Measurements from ENCODE around the gene TRIM66. TPM values are rescaled to one million over a fixed set of nuclear protein-coding genes. Genes with fewer than 3 reads are reported as not detected.
A peak's percentile ranks its signal among the peaks of the same experiment; 100 is the strongest.

TRIM66 gene
- total and polyA plus RNA-seq, 2 experiments from 2014 or later: 1.4 to 4.7 TPM

GRCh38 chr11:8683115-8683807, 796 bp upstream of the TRIM66 start:
- Histone ChIP-seq H3K4me3 (peak overlapping the region; percentile 89), H3K27me3 (no peaks in the 10 kb centered on the region), H3K79me2 (peaks cover 36% of the 10 kb centered on the region), H3K9me2 (replicated peaks; ENCODE audit: insufficient read depth) (no peaks in the 10 kb centered on the region), H3K27ac (peak overlapping the region; percentile 98), H3K36me3 (replicated peaks; ENCODE audit: insufficient read depth, low read depth) (no peaks in the 10 kb centered on the region), H3K9me3 (ENCODE audit: low read depth) (no peaks in the 10 kb centered on the region), H2AFZ (peak overlapping the region; percentile 61), H4K20me1 (ENCODE audit: insufficient read depth, poor library complexity, severe bottlenecking) (peaks cover 5% of the 10 kb centered on the region), H3K4me2 (peak overlapping the region; percentile 90), H3K4me1 (ENCODE audit: insufficient read depth) (peaks cover 17% of the 10 kb centered on the region)
- no peak for TF ChIP-seq CTCF (IDR thresholded peaks at IDR 0.05; ENCODE audit: poor library complexity)
- TF ChIP-seq EZH2 (IDR thresholded peaks at IDR 0.05; ENCODE audit: borderline replicate concordance): no peak
- TF ChIP-seq EZH2phosphoT487 (IDR thresholded peaks at IDR 0.05; ENCODE audit: low read depth, severe bottlenecking, unreplicated experiment): no peak
- DNase-seq (ENCODE audit: low spot score): no peak
- WGBS (ENCODE audit: low lambda C conversion rate, missing lambda C conversion rate): 4% methylated on average over 27 of the region's 27 CpGs

- TF ChIP-seq EZH2 (IDR thresholded peaks at IDR 0.05; ENCODE audit: borderline replicate concordance): no peak
- TF ChIP-seq EZH2phosphoT487 (IDR thresholded peaks at IDR 0.05; ENCODE audit: low read depth, severe bottlenecking, unreplicated experiment): no peak
- no peak for TF ChIP-seq CTCF (IDR thresholded peaks at IDR 0.05; ENCODE audit: poor library complexity)
- H3K79me2 ChIP-seq: peaks cover 36% of the 10 kb centered on the region
- no peaks in the 10 kb centered on the region for H3K9me3 ChIP-seq (ENCODE audit: low read depth)
- peaks cover 9% of the 10 kb centered on the region for H3K4me1 ChIP-seq (ENCODE audit: insufficient read depth)
- peak overlapping the region; percentile 89 for H3K4me2 ChIP-seq
- no peaks in the 10 kb centered on the region for H3K27me3 ChIP-seq
- peaks cover 5% of the 10 kb centered on the region for H4K20me1 ChIP-seq (ENCODE audit: insufficient read depth, poor library complexity, severe bottlenecking)
- 35% methylated on average over 14 of the region's 14 CpGs for WGBS (ENCODE audit: low lambda C conversion rate, missing lambda C conversion rate)
- peak overlapping the region; percentile 98 for H3K27ac ChIP-seq
- H2AFZ ChIP-seq: peak overlapping the region; percentile 68
- no peaks in the 10 kb centered on the region for H3K36me3 ChIP-seq (replicated peaks; ENCODE audit: insufficient read depth, low read depth)
- no peaks in the 10 kb centered on the region for H3K9me2 ChIP-seq (replicated peaks; ENCODE audit: insufficient read depth)
- no peak for DNase-seq (ENCODE audit: low spot score)
- H3K4me3 ChIP-seq: peak overlapping the region; percentile 74
Observed at GRCh38 chr11:8681837-8682302, 595 bp downstream of the TRIM66 start.

GRCh38 chr11:8679006-8679405, 3.5 kb downstream of the TRIM66 start:
- no peaks in the 10 kb centered on the region for H3K27me3 ChIP-seq
- H3K79me2 ChIP-seq: peaks cover 23% of the 10 kb centered on the region
- H3K9me3 ChIP-seq (ENCODE audit: low read depth): no peaks in the 10 kb centered on the region
- H3K27ac ChIP-seq: peak overlapping the region; percentile 81
- H3K4me1 ChIP-seq (ENCODE audit: insufficient read depth): peaks cover 3% of the 10 kb centered on the region
- H3K9me2 ChIP-seq (replicated peaks; ENCODE audit: insufficient read depth): no peaks in the 10 kb centered on the region
- H2AFZ ChIP-seq: no peak overlapping the region
- WGBS (ENCODE audit: low lambda C conversion rate, missing lambda C conversion rate): 90% methylated on average over 1 of the region's 1 CpG
- no peak overlapping the region for H3K4me2 ChIP-seq
- no peak for TF ChIP-seq CTCF (IDR thresholded peaks at IDR 0.05; ENCODE audit: poor library complexity)
- TF ChIP-seq EZH2phosphoT487 (IDR thresholded peaks at IDR 0.05; ENCODE audit: low read depth, severe bottlenecking, unreplicated experiment): no peak
- TF ChIP-seq EZH2 (IDR thresholded peaks at IDR 0.05; ENCODE audit: borderline replicate concordance): no peak
- H4K20me1 ChIP-seq (ENCODE audit: insufficient read depth, poor library complexity, severe bottlenecking): no peaks in the 10 kb centered on the region
- no peaks in the 10 kb centered on the region for H3K36me3 ChIP-seq (replicated peaks; ENCODE audit: insufficient read depth, low read depth)
- DNase-seq (ENCODE audit: low spot score): peak; percentile 28
- no peak overlapping the region for H3K4me3 ChIP-seq

All from hepatocyte (in vitro differentiated cells).